GM20000 (cell line): ENCODE data around the gene LATS1.
"Not testable (repeated sequence)": the region's sequence is repeated elsewhere in the genome, so short reads cannot be mapped to it uniquely, and the experiment has no call there.

ENCODE experiments used
- DNase-seq: peaks from one replicate; pipeline ENCODE4 v3.0.0; 2012; ENCODE audit warnings: low spot score
- CTCF ChIP-seq: IDR thresholded peaks from 2 replicates; pipeline ENCODE4 v1.5.1; 2012; ENCODE audit warnings: mild to moderate bottlenecking, control low read depth; ENCODE audit errors: extremely low read depth, missing control alignments

The LATS1 gene

GRCh38 chr6:149686230-149686629, 31.7 kb downstream of the LATS1 start:
- DNase-seq, result no peak
- TF ChIP-seq CTCF, result no peak

GRCh38 chr6:149683256-149683859, 34.5 kb downstream of the LATS1 start:
- no peak for TF ChIP-seq CTCF
- DNase-seq, result no peak

GRCh38 chr6:149681845-149682244, 36.1 kb downstream of the LATS1 start:
- DNase-seq, result not testable (repeated sequence)

GRCh38 chr6:149681209-149681608, 36.7 kb downstream of the LATS1 start:
- no peak for DNase-seq
- TF ChIP-seq CTCF, result no peak

GRCh38 chr6:149680503-149680902, 37.4 kb downstream of the LATS1 start:
- TF ChIP-seq CTCF, result no peak
- DNase-seq, result peak; percentile 12

GRCh38 chr6:149672265-149672664, 45.6 kb downstream of the LATS1 start:
- DNase-seq, result not testable (repeated sequence)

- DNase-seq, result no peak
Measured at GRCh38 chr6:149660028-149660427, 57.9 kb downstream of the LATS1 start.

GRCh38 chr6:149657441-149657840, 60.5 kb downstream of the LATS1 start:
- no peak for DNase-seq
- TF ChIP-seq CTCF, result no peak

More at GRCh38 chr6:149660028-149660427, 57.9 kb downstream of the LATS1 start:
- no peak for TF ChIP-seq CTCF

GRCh38 chr6:149651056-149651455, 66.8 kb downstream of the LATS1 start:
- peak; percentile 54 for DNase-seq
- no peak for TF ChIP-seq CTCF
